SK-N-SH treated with all-trans-retinoic acid at 6 μM for 48 hours (cell line): ENCODE results near the gene DAND5.

Experiments used
- ATAC-seq: fragments of 200-7000 bp; cut with Tn5 transposase; 3 replicates; pipeline ENCODE4 v1.9.1; 2020; ENCODE audit warnings: mild to moderate bottlenecking, moderate library complexity
- ARNTL ChIP-seq: fragments of 450-650 bp; formaldehyde crosslinking; IDR thresholded peaks from 2 replicates; pipeline ENCODE4 v1.5.0; 2020; ENCODE audit warnings: low read depth, mild to moderate bottlenecking, moderate library complexity, borderline replicate concordance
- BACH2 ChIP-seq: fragments of 250-450 bp; sonication (Bioruptor Pico); IDR thresholded peaks from 2 replicates; pipeline ENCODE4 v1.9.0; 2021; ENCODE audit warnings: mild to moderate bottlenecking, borderline replicate concordance
- CSDC2 ChIP-seq: fragments of 250-450 bp; sonication (Bioruptor Pico); IDR thresholded peaks from 2 replicates; pipeline ENCODE4 v1.5.0; 2020; ENCODE audit warnings: mild to moderate bottlenecking, moderate library complexity
- ESRRG ChIP-seq: fragments of 250-450 bp; sonication (Bioruptor Pico); IDR thresholded peaks from 2 replicates; pipeline ENCODE4 v1.6.1; 2021; ENCODE audit warnings: mild to moderate bottlenecking
- GLIS3 ChIP-seq: fragments of 250-450 bp; sonication (Bioruptor Pico); IDR thresholded peaks from 2 replicates; pipeline ENCODE4 v1.5.0; 2020; ENCODE audit warnings: mild to moderate bottlenecking, moderate library complexity
- ISL1 ChIP-seq: fragments of 250-450 bp; sonication (Bioruptor Pico); IDR thresholded peaks from 2 replicates; pipeline ENCODE4 v2.1.2; 2022; ENCODE audit warnings: mild to moderate bottlenecking, moderate library complexity
- OSR1 ChIP-seq: fragments of 250-450 bp; sonication (Bioruptor Pico); IDR thresholded peaks from 2 replicates; pipeline ENCODE4 v1.8.0; 2022; ENCODE audit warnings: moderate library complexity, mild to moderate bottlenecking, inconsistent platforms
- PPARA ChIP-seq: fragments of 250-450 bp; sonication (Bioruptor Pico); IDR thresholded peaks from 2 replicates; pipeline ENCODE4 v1.5.0; 2020; ENCODE audit warnings: mild to moderate bottlenecking, borderline replicate concordance
- RARB ChIP-seq: fragments of 250-450 bp; sonication (Bioruptor Pico); IDR thresholded peaks from 2 replicates; pipeline ENCODE4 v1.8.0; 2021; ENCODE audit warnings: mild to moderate bottlenecking, moderate library complexity
- SNAI2 ChIP-seq: fragments of 250-450 bp; sonication (Bioruptor Pico); IDR thresholded peaks from 2 replicates; pipeline ENCODE4 v1.5.0; 2020; ENCODE audit warnings: mild to moderate bottlenecking, moderate library complexity
- TCF4 ChIP-seq: fragments of 250-450 bp; sonication (Bioruptor Pico); IDR thresholded peaks from 2 replicates; pipeline ENCODE4 v1.8.0; 2021; ENCODE audit warnings: mild to moderate bottlenecking, moderate library complexity, borderline replicate concordance
- TOX ChIP-seq: fragments of 250-450 bp; sonication (Bioruptor Pico); IDR thresholded peaks from 2 replicates; pipeline ENCODE4 v1.8.0; 2021; ENCODE audit warnings: mild to moderate bottlenecking, moderate library complexity, borderline replicate concordance
- ZC3H10 ChIP-seq: fragments of 250-450 bp; sonication (Bioruptor Pico); IDR thresholded peaks from 2 replicates; pipeline ENCODE4 v1.5.1; 2021; ENCODE audit warnings: mild to moderate bottlenecking, moderate library complexity
- ZFP3 ChIP-seq: fragments of 250-450 bp; sonication (Bioruptor Pico); IDR thresholded peaks from 2 replicates; pipeline ENCODE4 v1.5.0; 2020; ENCODE audit warnings: mild to moderate bottlenecking, moderate library complexity
- ZFP30 ChIP-seq: fragments of 450-650 bp; formaldehyde crosslinking; IDR thresholded peaks from 2 replicates; pipeline ENCODE4 v1.5.0; 2022; ENCODE audit warnings: mild to moderate bottlenecking, moderate library complexity
- ZNF565 ChIP-seq: fragments of 450-650 bp; formaldehyde crosslinking; conservative IDR thresholded peaks from 2 replicates; pipeline ENCODE4 v1.5.0; 2020; ENCODE audit warnings: low read depth, mild to moderate bottlenecking, moderate library complexity
- ZNF70 ChIP-seq: fragments of 450-650 bp; formaldehyde crosslinking; IDR thresholded peaks from 2 replicates; pipeline ENCODE4 v1.5.0; 2020; ENCODE audit warnings: mild to moderate bottlenecking, moderate library complexity
- ZNF8 ChIP-seq: fragments of 450-650 bp; formaldehyde crosslinking; IDR thresholded peaks from 2 replicates; pipeline ENCODE4 v1.5.0; 2020; ENCODE audit warnings: mild to moderate bottlenecking, moderate library complexity
- TF ChIP-seq, protein P1 (sequence below): fragments of 250-450 bp; sonication (Bioruptor Pico); IDR thresholded peaks from 2 replicates; pipeline ENCODE4 v1.5.0; 2020; ENCODE audit warnings: mild to moderate bottlenecking, moderate library complexity
- TF ChIP-seq, protein P2 (sequence below): fragments of 250-450 bp; sonication (Bioruptor Pico); IDR thresholded peaks from 2 replicates; pipeline ENCODE4 v1.8.0; 2020; ENCODE audit warnings: mild to moderate bottlenecking, moderate library complexity, borderline replicate concordance
- TF ChIP-seq, protein P3 (sequence below): fragments of 250-450 bp; sonication (Bioruptor Pico); IDR thresholded peaks from 2 replicates; pipeline ENCODE4 v1.8.0; 2021; ENCODE audit warnings: low read depth, mild to moderate bottlenecking, moderate library complexity, borderline replicate concordance
- TF ChIP-seq, protein P4 (sequence below): fragments of 250-450 bp; sonication (Bioruptor Pico); IDR thresholded peaks from 2 replicates; pipeline ENCODE4 v1.5.1; 2021; ENCODE audit warnings: mild to moderate bottlenecking, moderate library complexity
- TF ChIP-seq, protein P5 (sequence below): fragments of 250-450 bp; sonication (Bioruptor Pico); IDR thresholded peaks from 2 replicates; pipeline ENCODE4 v1.5.1; 2020; ENCODE audit warnings: low read depth, mild to moderate bottlenecking, moderate library complexity

The DAND5 gene

DNA sequence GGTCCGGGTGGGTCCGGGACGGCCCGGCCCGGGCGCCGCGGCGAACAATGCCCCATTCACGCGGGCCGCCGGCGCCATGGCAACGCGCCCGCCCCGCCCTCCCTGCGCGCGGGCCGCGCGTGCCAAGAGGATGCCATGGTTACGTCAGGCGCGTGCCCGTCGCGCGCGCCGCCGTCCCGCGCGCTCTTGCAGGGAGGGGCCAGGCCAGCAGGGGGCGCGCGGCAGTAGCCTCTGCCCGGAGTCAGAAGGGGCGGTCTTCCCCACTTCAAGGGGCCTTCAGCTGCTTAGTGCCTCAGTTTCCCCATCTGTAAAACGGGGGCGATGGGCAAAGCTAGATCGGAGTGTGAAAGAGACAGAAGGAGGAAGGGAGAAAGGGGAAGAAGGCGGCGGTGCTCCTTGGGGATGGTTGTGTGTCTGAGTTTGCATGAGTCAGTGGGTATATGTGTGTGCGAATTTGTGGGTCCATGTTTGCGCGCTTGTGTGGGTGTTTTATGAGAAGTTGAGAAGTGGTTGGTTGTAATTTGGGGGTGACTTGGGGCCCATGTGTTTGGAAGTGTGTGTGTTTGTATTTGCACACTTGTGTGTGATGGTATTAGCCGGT is 14.3 kb downstream of the DAND5 start:
- peak; percentile 81; the same call in 1 of the 2 replicates for TF ChIP-seq ZFP3
- peak; percentile 98 for TF ChIP-seq SNAI2
- no peak for TF ChIP-seq GLIS3 (CRISPR knock-in tag)
- TF ChIP-seq BACH2 (CRISPR knock-in tag) = peak; percentile 79; the same call in 1 of the 2 replicates
- no peak for TF ChIP-seq TCF4 (CRISPR knock-in tag)
- TF ChIP-seq ZC3H10 (CRISPR knock-in tag) = peak; percentile 65
- TF ChIP-seq ZNF8 (CRISPR knock-in tag) = no peak
- TF ChIP-seq RARB (CRISPR knock-in tag) = no peak
- TF ChIP-seq, protein P1, sequence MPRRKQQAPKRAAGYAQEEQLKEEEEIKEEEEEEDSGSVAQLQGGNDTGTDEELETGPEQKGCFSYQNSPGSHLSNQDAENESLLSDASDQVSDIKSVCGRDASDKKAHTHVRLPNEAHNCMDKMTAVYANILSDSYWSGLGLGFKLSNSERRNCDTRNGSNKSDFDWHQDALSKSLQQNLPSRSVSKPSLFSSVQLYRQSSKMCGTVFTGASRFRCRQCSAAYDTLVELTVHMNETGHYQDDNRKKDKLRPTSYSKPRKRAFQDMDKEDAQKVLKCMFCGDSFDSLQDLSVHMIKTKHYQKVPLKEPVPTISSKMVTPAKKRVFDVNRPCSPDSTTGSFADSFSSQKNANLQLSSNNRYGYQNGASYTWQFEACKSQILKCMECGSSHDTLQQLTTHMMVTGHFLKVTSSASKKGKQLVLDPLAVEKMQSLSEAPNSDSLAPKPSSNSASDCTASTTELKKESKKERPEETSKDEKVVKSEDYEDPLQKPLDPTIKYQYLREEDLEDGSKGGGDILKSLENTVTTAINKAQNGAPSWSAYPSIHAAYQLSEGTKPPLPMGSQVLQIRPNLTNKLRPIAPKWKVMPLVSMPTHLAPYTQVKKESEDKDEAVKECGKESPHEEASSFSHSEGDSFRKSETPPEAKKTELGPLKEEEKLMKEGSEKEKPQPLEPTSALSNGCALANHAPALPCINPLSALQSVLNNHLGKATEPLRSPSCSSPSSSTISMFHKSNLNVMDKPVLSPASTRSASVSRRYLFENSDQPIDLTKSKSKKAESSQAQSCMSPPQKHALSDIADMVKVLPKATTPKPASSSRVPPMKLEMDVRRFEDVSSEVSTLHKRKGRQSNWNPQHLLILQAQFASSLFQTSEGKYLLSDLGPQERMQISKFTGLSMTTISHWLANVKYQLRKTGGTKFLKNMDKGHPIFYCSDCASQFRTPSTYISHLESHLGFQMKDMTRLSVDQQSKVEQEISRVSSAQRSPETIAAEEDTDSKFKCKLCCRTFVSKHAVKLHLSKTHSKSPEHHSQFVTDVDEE = peak; percentile 97
- TF ChIP-seq, protein P2, sequence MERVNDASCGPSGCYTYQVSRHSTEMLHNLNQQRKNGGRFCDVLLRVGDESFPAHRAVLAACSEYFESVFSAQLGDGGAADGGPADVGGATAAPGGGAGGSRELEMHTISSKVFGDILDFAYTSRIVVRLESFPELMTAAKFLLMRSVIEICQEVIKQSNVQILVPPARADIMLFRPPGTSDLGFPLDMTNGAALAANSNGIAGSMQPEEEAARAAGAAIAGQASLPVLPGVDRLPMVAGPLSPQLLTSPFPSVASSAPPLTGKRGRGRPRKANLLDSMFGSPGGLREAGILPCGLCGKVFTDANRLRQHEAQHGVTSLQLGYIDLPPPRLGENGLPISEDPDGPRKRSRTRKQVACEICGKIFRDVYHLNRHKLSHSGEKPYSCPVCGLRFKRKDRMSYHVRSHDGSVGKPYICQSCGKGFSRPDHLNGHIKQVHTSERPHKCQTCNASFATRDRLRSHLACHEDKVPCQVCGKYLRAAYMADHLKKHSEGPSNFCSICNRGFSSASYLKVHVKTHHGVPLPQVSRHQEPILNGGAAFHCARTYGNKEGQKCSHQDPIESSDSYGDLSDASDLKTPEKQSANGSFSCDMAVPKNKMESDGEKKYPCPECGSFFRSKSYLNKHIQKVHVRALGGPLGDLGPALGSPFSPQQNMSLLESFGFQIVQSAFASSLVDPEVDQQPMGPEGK (CRISPR knock-in tag) = no peak
- peak; percentile 96 for TF ChIP-seq CSDC2 (CRISPR knock-in tag)
- no peak for TF ChIP-seq TOX (CRISPR knock-in tag)
- TF ChIP-seq, protein P3, sequence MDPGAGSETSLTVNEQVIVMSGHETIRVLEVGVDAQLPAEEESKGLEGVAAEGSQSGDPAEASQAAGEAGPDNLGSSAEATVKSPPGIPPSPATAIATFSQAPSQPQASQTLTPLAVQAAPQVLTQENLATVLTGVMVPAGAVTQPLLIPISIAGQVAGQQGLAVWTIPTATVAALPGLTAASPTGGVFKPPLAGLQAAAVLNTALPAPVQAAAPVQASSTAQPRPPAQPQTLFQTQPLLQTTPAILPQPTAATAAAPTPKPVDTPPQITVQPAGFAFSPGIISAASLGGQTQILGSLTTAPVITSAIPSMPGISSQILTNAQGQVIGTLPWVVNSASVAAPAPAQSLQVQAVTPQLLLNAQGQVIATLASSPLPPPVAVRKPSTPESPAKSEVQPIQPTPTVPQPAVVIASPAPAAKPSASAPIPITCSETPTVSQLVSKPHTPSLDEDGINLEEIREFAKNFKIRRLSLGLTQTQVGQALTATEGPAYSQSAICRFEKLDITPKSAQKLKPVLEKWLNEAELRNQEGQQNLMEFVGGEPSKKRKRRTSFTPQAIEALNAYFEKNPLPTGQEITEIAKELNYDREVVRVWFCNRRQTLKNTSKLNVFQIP (CRISPR knock-in tag) = no peak
- TF ChIP-seq ZNF565 (CRISPR knock-in tag) = peak; percentile 95
- TF ChIP-seq, protein P4, sequence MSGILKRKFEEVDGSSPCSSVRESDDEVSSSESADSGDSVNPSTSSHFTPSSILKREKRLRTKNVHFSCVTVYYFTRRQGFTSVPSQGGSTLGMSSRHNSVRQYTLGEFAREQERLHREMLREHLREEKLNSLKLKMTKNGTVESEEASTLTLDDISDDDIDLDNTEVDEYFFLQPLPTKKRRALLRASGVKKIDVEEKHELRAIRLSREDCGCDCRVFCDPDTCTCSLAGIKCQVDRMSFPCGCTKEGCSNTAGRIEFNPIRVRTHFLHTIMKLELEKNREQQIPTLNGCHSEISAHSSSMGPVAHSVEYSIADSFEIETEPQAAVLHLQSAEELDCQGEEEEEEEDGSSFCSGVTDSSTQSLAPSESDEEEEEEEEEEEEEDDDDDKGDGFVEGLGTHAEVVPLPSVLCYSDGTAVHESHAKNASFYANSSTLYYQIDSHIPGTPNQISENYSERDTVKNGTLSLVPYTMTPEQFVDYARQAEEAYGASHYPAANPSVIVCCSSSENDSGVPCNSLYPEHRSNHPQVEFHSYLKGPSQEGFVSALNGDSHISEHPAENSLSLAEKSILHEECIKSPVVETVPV (CRISPR knock-in tag) = no peak
- TF ChIP-seq ZNF70 (CRISPR knock-in tag) = 0 out of 2 replicates have a peak, but pooled peaks have one; percentile 56
- peak; percentile 67; the same call in 1 of the 2 replicates for TF ChIP-seq ARNTL (CRISPR knock-in tag)
- TF ChIP-seq ISL1 (CRISPR knock-in tag) = no peak
- peak; percentile 89; the same call in 1 of the 2 replicates for TF ChIP-seq PPARA
- TF ChIP-seq, protein P5, sequence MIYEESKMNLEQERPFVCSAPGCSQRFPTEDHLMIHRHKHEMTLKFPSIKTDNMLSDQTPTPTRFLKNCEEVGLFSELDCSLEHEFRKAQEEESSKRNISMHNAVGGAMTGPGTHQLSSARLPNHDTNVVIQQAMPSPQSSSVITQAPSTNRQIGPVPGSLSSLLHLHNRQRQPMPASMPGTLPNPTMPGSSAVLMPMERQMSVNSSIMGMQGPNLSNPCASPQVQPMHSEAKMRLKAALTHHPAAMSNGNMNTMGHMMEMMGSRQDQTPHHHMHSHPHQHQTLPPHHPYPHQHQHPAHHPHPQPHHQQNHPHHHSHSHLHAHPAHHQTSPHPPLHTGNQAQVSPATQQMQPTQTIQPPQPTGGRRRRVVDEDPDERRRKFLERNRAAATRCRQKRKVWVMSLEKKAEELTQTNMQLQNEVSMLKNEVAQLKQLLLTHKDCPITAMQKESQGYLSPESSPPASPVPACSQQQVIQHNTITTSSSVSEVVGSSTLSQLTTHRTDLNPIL (CRISPR knock-in tag) = no peak
- 0 out of 2 replicates have a peak, but pooled peaks have one; percentile 30 for TF ChIP-seq ZFP30 (CRISPR knock-in tag)
- peak; percentile 54; the same call in 1 of the 2 replicates for TF ChIP-seq OSR1
- no peak for TF ChIP-seq ESRRG (CRISPR knock-in tag)
- peak; percentile 80 for ATAC-seq

DNA sequence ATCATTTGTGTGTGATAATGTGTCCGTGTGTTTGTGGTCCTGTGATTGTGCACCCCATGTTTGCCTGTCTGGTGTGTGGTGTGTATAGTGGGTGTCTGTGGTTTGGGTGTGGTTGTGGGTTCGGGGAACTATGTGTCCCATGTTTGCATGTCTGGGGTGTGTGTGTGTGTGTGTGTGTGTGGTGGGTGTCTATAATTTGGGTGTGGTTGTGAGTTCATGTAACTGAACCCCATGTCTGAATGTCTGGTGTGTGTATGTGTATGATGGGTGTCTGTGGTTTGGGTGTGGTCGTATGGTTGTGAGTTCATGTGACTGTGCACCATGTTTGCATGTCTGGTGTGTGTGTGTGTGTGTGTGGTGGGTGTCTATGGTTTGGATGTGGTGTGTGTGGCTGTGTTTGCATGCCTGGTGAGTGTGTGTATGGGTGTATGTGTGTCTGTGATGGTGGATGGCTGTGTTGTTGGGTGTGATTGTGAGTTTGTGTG is 14.8 kb downstream of the DAND5 start:
- no peak for ATAC-seq
- TF ChIP-seq ZFP3 = no peak
- TF ChIP-seq TCF4 (CRISPR knock-in tag) = no peak
- TF ChIP-seq ISL1 (CRISPR knock-in tag) = no peak
- TF ChIP-seq ZC3H10 (CRISPR knock-in tag) = no peak
- TF ChIP-seq, protein P2 (CRISPR knock-in tag) = no peak
- TF ChIP-seq, protein P1 = no peak
- TF ChIP-seq, protein P3 (CRISPR knock-in tag) = no peak
- TF ChIP-seq ZFP30 (CRISPR knock-in tag) = no peak
- TF ChIP-seq TOX (CRISPR knock-in tag) = no peak
- TF ChIP-seq BACH2 (CRISPR knock-in tag) = no peak
